Progenitor cell of endocrine pancreas (in vitro differentiated cells): ENCODE measurements around the gene ZC3H12D. TPM values are rescaled to one million over a fixed set of nuclear protein-coding genes. Genes with fewer than 3 reads are reported as not detected.

Experiments
- DNase-seq: peaks from one replicate; pipeline ENCODE4 v3.0.0; 2021; ENCODE audit warnings: low spot score; ENCODE audit not compliant: unreplicated experiment
- H3K27ac Mint-ChIP-seq: 2 replicates; pipeline ENCODE4 v1.8.0; 2021; ENCODE audit warnings: mild to moderate bottlenecking, moderate library complexity, mixed read lengths
- H3K27me3 Mint-ChIP-seq: 2 replicates; pipeline ENCODE4 v1.8.0; 2021; ENCODE audit warnings: mixed read lengths
- H3K36me3 Mint-ChIP-seq: 2 replicates; pipeline ENCODE4 v1.8.0; 2022; ENCODE audit warnings: mixed read lengths; ENCODE audit not compliant: insufficient read depth
- H3K4me1 Mint-ChIP-seq: 2 replicates; pipeline ENCODE4 v1.8.0; 2021; ENCODE audit warnings: low read depth, mixed read lengths
- H3K4me3 Mint-ChIP-seq: 2 replicates; pipeline ENCODE4 v1.8.0; 2021; ENCODE audit warnings: low read depth, mild to moderate bottlenecking, moderate library complexity, mixed read lengths
- H3K9me3 Mint-ChIP-seq: 2 replicates; pipeline ENCODE4 v1.8.0; 2021; ENCODE audit warnings: low read depth, mixed read lengths
- total RNA-seq: library from RNA; stranded (reverse); gene quantifications from 2 replicates; pipeline ENCODE4 v1.2.1, GENCODE V29; 2021
- TF ChIP-seq, protein P1 (sequence below): fragments of 200-600 bp; sonication (generic); IDR thresholded peaks from one replicate; pipeline ENCODE4 v1.5.0; 2021; ENCODE audit warnings: antibody characterized with exemption, mild to moderate bottlenecking; ENCODE audit not compliant: unreplicated experiment

The ZC3H12D gene
- total RNA-seq, 1 donor from 2014 or later = 0.48 TPM

DNA sequence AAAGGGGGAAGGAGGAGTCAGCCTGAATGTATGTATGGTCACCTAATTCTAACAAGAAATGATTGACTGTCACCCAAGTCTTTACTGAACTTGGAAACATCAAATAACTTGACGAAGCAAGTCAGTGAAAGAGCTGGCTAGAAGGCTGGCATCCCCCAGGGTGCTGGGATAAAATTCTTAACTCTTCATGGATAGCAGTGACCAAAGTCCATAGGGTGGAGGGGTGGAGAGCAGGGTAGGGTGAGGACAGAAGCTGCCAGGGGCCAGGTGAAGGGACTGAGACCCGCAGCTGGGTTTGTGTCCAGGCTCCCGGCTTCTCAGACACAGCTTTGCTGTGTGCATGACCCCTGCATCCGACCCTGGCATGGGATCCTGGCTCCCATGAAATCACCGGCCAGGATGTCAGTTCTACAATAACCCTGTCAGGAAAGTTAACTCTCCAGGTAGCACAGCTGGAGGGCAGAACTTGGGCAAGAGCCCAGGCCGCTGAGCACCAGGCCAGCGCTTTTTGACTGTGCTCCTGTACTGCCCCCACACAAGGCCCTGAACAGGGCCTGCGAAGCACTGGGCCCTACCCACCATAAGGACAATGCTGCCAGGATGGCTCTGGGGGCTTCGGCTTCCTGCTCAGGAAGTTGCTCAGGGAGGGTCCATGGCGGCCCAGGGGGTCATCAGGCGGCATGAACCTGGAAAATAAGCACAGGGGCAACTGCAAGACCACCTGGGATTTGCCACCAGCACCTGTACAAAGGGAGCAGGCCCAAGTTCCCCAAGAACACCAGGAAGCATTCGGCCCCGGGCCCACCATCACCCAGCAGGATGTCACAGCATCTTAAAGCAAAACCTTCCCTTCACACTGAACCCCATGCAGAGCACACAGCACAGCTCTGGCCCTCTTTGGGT is 32.5 kb downstream of the ZC3H12D start:
- Mint-ChIP-seq H3K9me3 (no peaks in the 10 kb centered on the region), H3K27ac (no peak overlapping the region), H3K4me1 (no peaks in the 10 kb centered on the region), H3K27me3 (peaks cover 63% of the 10 kb centered on the region), H3K36me3 (no peaks in the 10 kb centered on the region), H3K4me3 (peak overlapping the region; percentile 33)
- DNase-seq = no peak
- TF ChIP-seq, protein P1, sequence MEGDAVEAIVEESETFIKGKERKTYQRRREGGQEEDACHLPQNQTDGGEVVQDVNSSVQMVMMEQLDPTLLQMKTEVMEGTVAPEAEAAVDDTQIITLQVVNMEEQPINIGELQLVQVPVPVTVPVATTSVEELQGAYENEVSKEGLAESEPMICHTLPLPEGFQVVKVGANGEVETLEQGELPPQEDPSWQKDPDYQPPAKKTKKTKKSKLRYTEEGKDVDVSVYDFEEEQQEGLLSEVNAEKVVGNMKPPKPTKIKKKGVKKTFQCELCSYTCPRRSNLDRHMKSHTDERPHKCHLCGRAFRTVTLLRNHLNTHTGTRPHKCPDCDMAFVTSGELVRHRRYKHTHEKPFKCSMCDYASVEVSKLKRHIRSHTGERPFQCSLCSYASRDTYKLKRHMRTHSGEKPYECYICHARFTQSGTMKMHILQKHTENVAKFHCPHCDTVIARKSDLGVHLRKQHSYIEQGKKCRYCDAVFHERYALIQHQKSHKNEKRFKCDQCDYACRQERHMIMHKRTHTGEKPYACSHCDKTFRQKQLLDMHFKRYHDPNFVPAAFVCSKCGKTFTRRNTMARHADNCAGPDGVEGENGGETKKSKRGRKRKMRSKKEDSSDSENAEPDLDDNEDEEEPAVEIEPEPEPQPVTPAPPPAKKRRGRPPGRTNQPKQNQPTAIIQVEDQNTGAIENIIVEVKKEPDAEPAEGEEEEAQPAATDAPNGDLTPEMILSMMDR = no peak

DNA sequence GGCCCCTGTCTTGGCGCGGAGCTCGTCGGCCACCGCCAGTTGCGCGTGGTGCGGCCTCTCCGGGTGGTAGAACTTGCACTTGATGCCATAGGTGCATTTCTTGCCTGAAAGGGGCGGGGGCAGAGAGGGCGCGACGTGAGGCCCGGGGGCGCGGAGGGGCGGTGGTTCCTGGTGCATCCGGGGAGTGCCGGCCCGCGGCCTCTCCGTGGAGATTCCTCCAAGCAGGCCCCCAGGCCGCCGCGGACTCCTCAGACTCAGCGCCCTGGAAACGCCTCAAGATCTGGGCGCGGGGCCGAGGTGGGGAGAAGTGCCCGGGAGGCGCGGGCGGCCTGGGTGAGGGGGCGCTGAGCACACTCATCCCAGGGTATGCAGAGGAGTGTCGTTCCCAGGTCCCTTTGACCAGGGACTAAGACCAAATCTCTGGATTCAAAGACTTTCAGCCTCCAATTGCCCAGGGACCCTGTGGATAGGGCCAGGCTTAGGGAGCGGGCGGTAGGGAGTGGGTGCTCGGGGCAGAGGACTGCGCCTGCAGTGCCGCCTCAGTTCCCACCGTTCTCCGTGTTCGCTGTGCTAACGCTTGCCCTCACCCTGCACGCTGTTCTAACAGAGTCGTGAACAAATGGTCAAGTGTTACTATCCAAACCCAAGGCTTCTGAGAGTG is 33.3 kb downstream of the ZC3H12D start:
- DNase-seq = peak; percentile 34
- peaks cover 66% of the 10 kb centered on the region for H3K27me3 Mint-ChIP-seq
- no peak overlapping the region for H3K27ac Mint-ChIP-seq
- H3K9me3 Mint-ChIP-seq = no peaks in the 10 kb centered on the region
- H3K36me3 Mint-ChIP-seq = no peaks in the 10 kb centered on the region
- TF ChIP-seq, protein P1 = no peak
- H3K4me1 Mint-ChIP-seq = no peaks in the 10 kb centered on the region
- H3K4me3 Mint-ChIP-seq = peak overlapping the region; percentile 33

DNA sequence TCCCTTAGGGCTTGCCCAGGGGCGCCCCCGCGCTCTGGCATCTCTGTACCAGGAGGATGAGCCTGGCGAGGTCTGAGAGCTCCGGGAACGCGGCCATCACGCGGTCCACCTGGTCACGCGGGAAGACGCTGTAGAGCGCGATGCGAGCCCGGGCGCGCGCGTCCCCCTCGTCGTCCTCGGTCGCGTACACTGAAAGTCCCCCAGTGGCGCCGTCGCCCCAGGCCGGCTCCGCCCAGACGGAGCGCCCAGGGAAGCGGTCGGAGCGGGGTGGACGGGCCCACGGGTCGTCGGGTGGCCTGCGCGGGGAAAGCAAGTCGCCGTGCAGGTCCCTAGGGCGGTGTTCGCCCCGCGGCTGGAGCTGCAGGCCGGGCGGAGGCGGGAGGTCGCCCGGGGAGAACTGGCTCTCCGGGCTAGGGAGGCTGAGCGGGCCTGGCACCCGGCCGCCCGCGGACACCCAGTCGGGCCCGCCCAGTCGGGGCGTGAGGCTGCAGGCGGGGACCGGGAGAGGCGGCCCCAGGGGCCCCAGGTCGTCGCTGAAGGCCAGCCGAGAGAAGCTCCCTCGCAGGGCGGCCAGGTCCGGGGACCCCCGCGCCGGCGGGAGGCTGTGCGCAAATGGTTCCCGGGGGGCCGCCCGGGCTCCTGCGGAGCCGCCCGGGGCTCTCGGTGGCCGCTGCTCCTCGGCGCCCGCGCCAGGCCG is 34.0 kb downstream of the ZC3H12D start:
- Mint-ChIP-seq H3K9me3 (no peaks in the 10 kb centered on the region), H3K4me1 (no peaks in the 10 kb centered on the region), H3K27me3 (peaks cover 71% of the 10 kb centered on the region), H3K27ac (no peak overlapping the region), H3K36me3 (no peaks in the 10 kb centered on the region), H3K4me3 (peak overlapping the region; percentile 66)
- TF ChIP-seq, protein P1 = no peak
- DNase-seq = no peak

DNA sequence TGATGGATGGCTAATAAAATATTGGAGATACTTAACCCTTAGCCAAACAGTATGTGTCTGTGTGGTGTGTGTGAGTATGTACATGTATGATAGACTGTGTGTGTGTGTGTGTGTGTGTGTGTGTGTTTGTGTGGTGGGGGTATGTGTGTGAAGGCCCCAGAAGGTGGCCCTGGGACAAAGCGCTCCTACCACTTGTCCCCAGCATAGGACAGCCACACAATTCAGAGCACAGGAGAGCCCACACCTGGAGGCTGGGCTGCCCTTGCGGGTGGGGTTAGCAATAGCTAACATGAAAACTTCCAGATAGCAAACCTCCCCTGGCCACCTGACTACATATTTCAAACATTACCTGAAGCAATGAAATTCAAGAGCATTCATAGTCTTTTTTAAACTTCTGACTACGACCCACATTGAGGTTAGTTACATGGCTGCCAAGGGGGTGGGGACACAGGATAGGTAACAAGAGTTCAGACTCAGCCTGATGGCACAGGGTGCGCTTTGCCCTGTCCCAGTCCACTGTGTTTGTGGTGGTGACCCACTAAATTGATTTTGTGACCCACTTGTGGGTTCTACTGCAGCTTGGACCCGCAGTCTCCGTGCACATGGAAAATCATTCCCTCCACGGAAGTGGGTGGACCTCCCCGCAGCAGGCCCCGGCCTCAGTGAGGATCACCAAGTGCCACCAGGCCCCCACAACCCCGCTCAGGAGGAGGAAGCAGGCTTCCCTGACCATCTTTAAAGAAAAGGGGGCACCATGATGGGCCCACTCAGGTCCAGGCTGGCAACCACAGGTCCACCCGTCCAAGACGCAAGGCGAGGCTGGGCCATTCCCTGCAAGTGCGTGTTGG is 34.8 kb downstream of the ZC3H12D start:
- DNase-seq = no peak
- H3K4me3 Mint-ChIP-seq = peak overlapping the region; percentile 66
- H3K27ac Mint-ChIP-seq = peak overlapping the region; percentile 49

More for the DNA sequence above, 34.8 kb downstream of the ZC3H12D start:
- TF ChIP-seq, protein P1 = no peak
- H3K36me3 Mint-ChIP-seq = no peaks in the 10 kb centered on the region
- H3K9me3 Mint-ChIP-seq = no peaks in the 10 kb centered on the region
- H3K27me3 Mint-ChIP-seq = peaks cover 66% of the 10 kb centered on the region
- H3K4me1 Mint-ChIP-seq = no peaks in the 10 kb centered on the region
